Pancreas (tissue), 10 donors: ENCODE data around the gene IFT81. TPM values are rescaled to one million over a fixed set of nuclear protein-coding genes. Genes with fewer than 3 reads are reported as not detected.

Experiments
- ATAC-seq, 4 donors: fragments of 200-7000 bp; cut with Tn5 transposase; one replicate each; pipeline versions ENCODE4 v1.8.0 to v1.9.1; 2020; ENCODE audit warnings: mild to moderate bottlenecking in 4 of 4, moderate library complexity in 4 of 4
- DNase-seq, 6 donors: peaks; one replicate each; pipeline ENCODE4 v3.0.0-alpha.2; 2020
- FAIRE-seq: peaks from 2 replicates; lab custom pipeline; 2012; peaks lifted over from hg19 to GRCh38; lab: Jason Lieb, UNC
- H3K27ac ChIP-seq, 4 donors: fragments of 200-600 bp; sonication (generic); 1 replicate in 3 of 4; 2 replicates in 1 of 4; pipeline versions ENCODE4 v1.5.0 to v1.8.0; 2020
- H3K27me3 ChIP-seq, 4 donors: fragments of 200-600 bp; one replicate each; pipeline ENCODE4 v1.8.0; 2021
- H3K36me3 ChIP-seq, 3 donors: fragments of 200-600 bp; sonication (generic) in 1 of 3; one replicate each; pipeline versions ENCODE4 v1.5.0 to v1.8.0; 2020 to 2021
- H3K4me1 ChIP-seq, 3 donors: fragments of 200-600 bp; one replicate each; pipeline ENCODE4 v1.8.0; 2021
- H3K4me3 ChIP-seq, 4 donors: fragments of 200-600 bp; sonication (generic) in 2 of 4; one replicate each; pipeline versions ENCODE4 v1.5.0 to v1.8.0; 2020 to 2021
- H3K9me3 ChIP-seq, 4 donors: fragments of 200-600 bp; one replicate each; pipeline ENCODE4 v1.8.0; 2021
- WGBS, 2 donors: extraction: QIAGEN DNeasy Blood & Tissue Kit; methylation state at CpG; one replicate each; pipeline ENCODE4 v1.1.7; 2013; 5-methylcytosine and 5-hydroxymethylcytosine counted together
- intact Hi-C, 3 donors: fragments of 100-400 bp; cut with DNase I; formaldehyde crosslinking; loops; one replicate each; pipeline versions ENCODE4 v1.11.1 to v1.14.2; 2022
- polyA plus RNA-seq, 2 donors: library from polyadenylated mRNA; stranded (reverse); fragments of 200-250 nt; gene quantifications; one replicate each; pipeline ENCODE4 v1.2.3, GENCODE V29; 2013
- total RNA-seq, 6 donors: library from RNA; stranded (reverse); fragmentation: NEBNext Ultra II Directional in 4 of 6; extraction: Animal tissue kit (Norgen Biotek cat#: 25700) in 4 of 6; gene quantifications; one replicate each; pipeline versions ENCODE4 v1.2.1 to v1.2.4, GENCODE V29; 2021 to 2023
- TF ChIP-seq, protein P1 (sequence below), 4 donors: fragments of 200-600 bp; sonication (generic) in 3 of 4; IDR thresholded peaks; one replicate each; pipeline versions ENCODE4 v1.5.0 to v1.8.0; 2021; ENCODE audit warnings: antibody characterized with exemption in 4 of 4
- donor health status: healthy with polysubstance abuse.
- donor health status: DM: no; HTN: no; CAD: no; lungs with moderate emphysema.
- donor health status: DM: no; HTN: no; CAD: no.
- donor health status: control.
- donor health status: control.
- donor health status: Bipolar disorder and iron deficiency.
- donor health status: DM: yes; HTN: yes; CAD: no.
- donor health status: DM: no; HTN: no; CAD: no.
- donor health status: DM: no; HTN: no; CAD: no.
- donor health status: DM: yes; HTN: yes; CAD: no.

IFT81 gene
- total and polyA plus RNA-seq, 8 donors = 2.1 to 7.2 (median 3.4) TPM

DNA sequence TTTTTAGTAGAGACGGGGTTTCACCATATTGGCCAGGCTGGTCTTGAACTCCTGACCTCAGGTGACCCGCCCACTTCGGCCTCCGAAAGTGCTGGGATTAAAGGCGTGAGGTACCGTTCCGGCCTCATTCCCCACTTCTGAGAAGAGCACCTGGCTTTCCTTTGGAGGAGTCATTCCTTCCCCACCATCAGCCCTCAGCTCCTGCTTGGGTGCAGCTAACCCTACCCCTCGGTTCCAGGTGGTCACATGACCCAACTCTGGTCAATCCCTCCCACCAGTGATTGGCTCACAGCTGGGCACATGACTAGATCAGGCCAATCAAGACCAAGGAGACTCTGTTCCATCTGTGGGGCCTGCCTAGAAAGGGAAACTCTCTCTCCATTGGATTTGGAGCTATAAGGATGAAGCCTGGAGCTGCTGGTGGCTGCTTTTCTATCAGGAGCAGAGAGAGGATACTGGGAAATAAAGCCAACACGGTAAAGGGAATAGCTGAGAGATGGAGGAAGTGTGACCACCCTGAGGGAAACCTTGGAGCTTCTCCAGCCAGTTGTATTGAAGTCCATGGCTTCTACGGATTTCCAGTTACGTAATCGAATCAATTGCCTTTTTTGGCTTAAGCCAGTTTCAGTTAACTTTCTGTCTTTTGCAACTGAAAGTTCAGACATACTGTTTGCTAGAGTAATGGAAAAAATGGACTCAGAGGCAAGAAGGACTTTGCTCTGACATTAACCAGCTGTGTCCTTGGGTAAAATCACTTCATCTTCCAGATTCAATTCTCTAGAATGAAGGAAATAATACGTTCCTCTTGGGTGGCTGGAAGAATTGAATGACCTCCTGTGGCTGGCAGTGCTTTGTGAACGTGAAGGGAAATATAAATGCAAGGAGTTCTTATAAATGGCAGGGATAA, 19.7 kb upstream of the IFT81 start:
- DNase-seq = peak in 1 of 6 donors; percentile 0
- no peaks in the 10 kb centered on the region for H3K36me3 ChIP-seq

DNA sequence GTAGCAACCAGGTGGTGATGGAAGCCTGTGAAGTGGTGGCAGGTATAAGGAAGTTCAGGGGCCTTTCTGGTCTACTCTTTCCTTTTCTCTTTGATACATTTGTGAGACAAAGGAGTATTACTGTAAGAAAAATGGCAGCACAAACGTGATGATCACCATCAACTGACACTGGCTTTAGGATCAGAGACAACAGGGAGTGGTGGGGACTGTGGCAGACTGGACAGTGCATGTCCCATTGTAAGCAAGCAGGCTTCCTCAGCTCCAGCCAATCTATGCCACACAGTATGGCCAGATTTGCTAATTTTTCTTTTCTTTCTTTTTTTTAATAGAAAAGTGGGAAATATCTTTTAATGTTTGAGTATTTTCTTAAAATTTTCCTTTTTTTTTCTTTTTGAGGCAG, 19.0 kb upstream of the IFT81 start:
- TF ChIP-seq, protein P1, sequence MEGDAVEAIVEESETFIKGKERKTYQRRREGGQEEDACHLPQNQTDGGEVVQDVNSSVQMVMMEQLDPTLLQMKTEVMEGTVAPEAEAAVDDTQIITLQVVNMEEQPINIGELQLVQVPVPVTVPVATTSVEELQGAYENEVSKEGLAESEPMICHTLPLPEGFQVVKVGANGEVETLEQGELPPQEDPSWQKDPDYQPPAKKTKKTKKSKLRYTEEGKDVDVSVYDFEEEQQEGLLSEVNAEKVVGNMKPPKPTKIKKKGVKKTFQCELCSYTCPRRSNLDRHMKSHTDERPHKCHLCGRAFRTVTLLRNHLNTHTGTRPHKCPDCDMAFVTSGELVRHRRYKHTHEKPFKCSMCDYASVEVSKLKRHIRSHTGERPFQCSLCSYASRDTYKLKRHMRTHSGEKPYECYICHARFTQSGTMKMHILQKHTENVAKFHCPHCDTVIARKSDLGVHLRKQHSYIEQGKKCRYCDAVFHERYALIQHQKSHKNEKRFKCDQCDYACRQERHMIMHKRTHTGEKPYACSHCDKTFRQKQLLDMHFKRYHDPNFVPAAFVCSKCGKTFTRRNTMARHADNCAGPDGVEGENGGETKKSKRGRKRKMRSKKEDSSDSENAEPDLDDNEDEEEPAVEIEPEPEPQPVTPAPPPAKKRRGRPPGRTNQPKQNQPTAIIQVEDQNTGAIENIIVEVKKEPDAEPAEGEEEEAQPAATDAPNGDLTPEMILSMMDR (IDR thresholded peaks at IDR 0.05) = no peak
- 52 to 87% methylated on average over 1 of the region's 1 CpG for WGBS, 2 donors

More for the DNA sequence above, 19.7 kb upstream of the IFT81 start:
- FAIRE-seq (no peak), ATAC-seq (no peak)
- Histone ChIP-seq H3K27me3 (no peaks in the 10 kb centered on the region), H3K9me3 (no peaks in the 10 kb centered on the region), H3K4me1 (peaks cover 0 to 11% (median 8%) of the 10 kb centered on the region in 3 donors), H3K27ac (peak overlapping the region in 1 of 4 donors; percentile 21), H3K4me3 (no peak overlapping the region)
- intact Hi-C loops = loop anchor here in 1 of 3 donors (10.0 kb wide), 1 partner anchor 320 kb away; no protein-coding TSS in a partner anchor
- TF ChIP-seq, protein P1 (IDR thresholded peaks at IDR 0.05) = no peak
- 69 to 71% methylated on average over 14 of the region's 14 CpGs for WGBS, 2 donors

DNA sequence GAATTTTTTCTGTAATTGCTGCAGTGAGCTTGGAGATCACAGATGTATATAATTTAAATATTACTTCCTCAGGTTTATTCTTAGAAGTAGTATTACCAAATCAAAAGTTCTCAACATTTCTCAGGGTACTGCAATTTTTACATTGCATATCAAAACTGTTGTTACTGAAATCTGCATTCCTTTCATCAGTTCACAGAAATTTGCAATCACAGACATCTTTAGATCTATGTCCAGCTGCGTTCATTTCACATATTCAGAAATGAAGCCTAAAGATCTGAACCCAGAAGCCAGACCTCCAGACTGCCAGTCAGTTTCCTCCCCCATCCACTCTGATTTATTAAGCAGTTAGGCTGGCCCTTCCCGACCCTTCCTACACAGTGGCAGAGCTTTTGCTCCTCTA, 18.2 kb upstream of the IFT81 start:
- Histone ChIP-seq H3K27ac (no peak overlapping the region), H3K4me1 (peaks cover 0 to 16% (median 10%) of the 10 kb centered on the region in 3 donors), H3K27me3 (no peaks in the 10 kb centered on the region), H3K4me3 (no peak overlapping the region), H3K36me3 (no peaks in the 10 kb centered on the region), H3K9me3 (no peaks in the 10 kb centered on the region)
- ATAC-seq (no peak), DNase-seq (no peak), FAIRE-seq (no peak)
- TF ChIP-seq, protein P1 (IDR thresholded peaks at IDR 0.05) = no peak
- intact Hi-C loops = loop anchor here in 1 of 3 donors (10.0 kb wide), 1 partner anchor 319 kb away; no protein-coding TSS in a partner anchor
- WGBS, 2 donors = 74 to 83% methylated on average over 2 of the region's 2 CpGs

More for the DNA sequence above, 19.0 kb upstream of the IFT81 start:
- no peaks in the 10 kb centered on the region for H3K27me3 ChIP-seq
- H3K27ac ChIP-seq = no peak overlapping the region
- no peak for FAIRE-seq
- H3K4me1 ChIP-seq = peaks cover 0 to 16% (median 10%) of the 10 kb centered on the region in 3 donors
- no peak for ATAC-seq
- DNase-seq = no peak
- no peak overlapping the region for H3K4me3 ChIP-seq
- H3K9me3 ChIP-seq = no peaks in the 10 kb centered on the region
- H3K36me3 ChIP-seq = no peaks in the 10 kb centered on the region
- intact Hi-C loops = loop anchor here in 1 of 3 donors (10.0 kb wide), 1 partner anchor 320 kb away; no protein-coding TSS in a partner anchor

DNA sequence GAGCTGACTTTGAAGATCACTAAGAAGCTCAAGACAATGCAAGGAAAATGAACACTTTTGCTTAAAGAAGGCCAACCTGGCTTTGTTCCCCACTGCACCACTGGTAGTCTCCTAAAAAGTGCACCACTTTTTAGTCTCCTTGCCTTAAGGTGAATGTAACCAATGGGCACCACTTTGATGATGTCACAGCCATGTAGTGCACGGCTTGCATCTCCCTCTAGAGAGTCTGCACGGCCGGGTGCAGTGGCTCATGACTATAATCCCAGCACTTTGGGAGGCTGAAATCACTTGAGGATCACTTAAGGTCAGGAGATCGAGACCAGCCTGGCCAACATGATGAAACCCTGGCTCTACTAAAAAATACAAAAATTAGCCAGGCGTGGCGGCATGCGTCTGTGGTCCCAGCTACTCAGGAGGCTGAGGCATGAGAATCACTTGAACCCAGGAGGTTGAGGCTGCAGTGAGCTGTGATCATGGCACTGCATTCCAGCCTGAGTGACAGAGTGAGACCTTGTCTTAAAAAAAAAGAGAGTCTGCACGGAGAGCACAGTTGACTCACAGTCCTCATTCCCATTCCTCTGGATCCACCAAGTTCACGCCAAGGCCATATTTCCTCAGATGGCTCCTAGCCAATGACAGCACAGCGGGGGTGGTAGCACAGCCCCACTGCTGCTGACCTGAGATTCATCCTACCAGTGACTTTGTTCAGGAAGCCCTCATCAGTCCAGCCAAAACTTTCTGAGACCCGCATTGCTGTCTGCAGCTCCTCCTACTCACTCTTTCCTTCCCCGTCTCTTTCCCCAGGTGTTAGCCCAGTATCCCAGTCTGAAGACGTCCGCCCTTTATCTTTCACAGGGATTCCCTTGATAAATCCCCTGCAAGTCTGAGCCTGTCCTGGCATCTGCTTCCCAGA, 16.5 kb upstream of the IFT81 start:
- H3K36me3 ChIP-seq = no peaks in the 10 kb centered on the region
- H3K4me3 ChIP-seq = no peak overlapping the region
- no peak overlapping the region for H3K27ac ChIP-seq
- H3K4me1 ChIP-seq = peaks cover 0 to 16% (median 10%) of the 10 kb centered on the region in 3 donors
- TF ChIP-seq, protein P1 (IDR thresholded peaks at IDR 0.05) = no peak
- 88 to 89% methylated on average over 14 of the region's 14 CpGs for WGBS, 2 donors
- DNase-seq (peak in 3 of 6 donors; percentile 18 to 33 (median 22)), FAIRE-seq (no peak), ATAC-seq (peak in 3 of 4 donors; percentile 10 to 31 (median 16))
- intact Hi-C loops = loop anchor here in 1 of 3 donors (10.0 kb wide), 1 partner anchor 317 kb away; no protein-coding TSS in a partner anchor
- no peaks in the 10 kb centered on the region for H3K9me3 ChIP-seq
- H3K27me3 ChIP-seq = no peaks in the 10 kb centered on the region
